HCT116 (cell line): ENCODE measurements around the gene NCKAP5. TPM values are rescaled to one million over a fixed set of nuclear protein-coding genes. Genes with fewer than 3 reads are reported as not detected.

Experiments used
- ATAC-seq: fragments of 200-7000 bp; cut with Tn5 transposase; 2 replicates; pipeline ENCODE4 v1.9.1; 2020; ENCODE audit warnings: mild to moderate bottlenecking, moderate library complexity
- BruUV-seq: library from RNA; stranded (reverse); fragments of 400-500 nt; replicated peaks from 2 replicates; lab custom pipeline; 2021; lab: Mats Ljungman, UMichigan
- CTCF ChIA-PET: fragments of 300-600 bp; sonication (Branson Sonifier 250); formaldehyde crosslinking; loops from one replicate; lab custom pipeline; 2021; ENCODE audit warnings: antibody characterized with exemption; lab: Charles Lee
- POLR2A ChIA-PET: fragments of 300-600, 350-600 bp; sonication (Branson Sonifier 250); formaldehyde crosslinking; loops from one replicate; lab custom pipeline; 2021; ENCODE audit warnings: antibody characterized with exemption; lab: Charles Lee
- RAD21 ChIA-PET, 2 experiments: fragments of 300-600 bp; sonication (Branson Sonifier 250); formaldehyde crosslinking; loops; one replicate each; lab custom pipeline; 2023; ENCODE audit warnings: low total read pairs in 2 of 2; ENCODE audit not compliant: uncharacterized antibody in 2 of 2, unreplicated experiment in 2 of 2, low non-redundant PET in 1 of 2; lab: Charles Lee
- DNase-seq: peaks from one replicate; pipeline ENCODE4 v3.0.0-alpha.2; 2010; ENCODE audit warnings: low read depth, low spot score
- H2AFZ ChIP-seq: fragments of 200-600 bp; shearing (Covaris generic), sonication (generic); 2 replicates; pipeline ENCODE4 v1.6.1; 2017; ENCODE audit warnings: low read depth, mixed run types, mixed read lengths, antibody characterized with exemption, low read length; ENCODE audit not compliant: poor library complexity, severe bottlenecking
- H3K27ac ChIP-seq: 2 replicates; pipeline ENCODE4 v1.5.1; 2012; ENCODE audit warnings: low read depth, low read length
- H3K27me3 ChIP-seq: fragments of 200-600 bp; sonication (generic); 2 replicates; pipeline ENCODE4 v1.6.1; 2016; ENCODE audit warnings: mixed run types, low read length, mixed read lengths; ENCODE audit not compliant: insufficient read depth
- H3K36me3 ChIP-seq, 2 experiments: fragments of 200-500 bp in 1 of 2; fragments of 200-600 bp in 1 of 2; sonication (Bioruptor generic) in 1 of 2; sonication (generic) in 1 of 2; 2 replicates each; pipeline versions ENCODE4 v1.5.1 to v1.6.1; 2014 to 2016; ENCODE audit warnings: low read length in 2 of 2, inconsistent platforms in 1 of 2, mixed read lengths in 1 of 2, mixed run types in 1 of 2; ENCODE audit not compliant: insufficient read depth in 2 of 2, control insufficient read depth in 1 of 2
- H3K4me1 ChIP-seq, 2 experiments: fragments of 200-600 bp in 1 of 2; sonication (generic) in 1 of 2; 2 replicates each; pipeline versions ENCODE4 v1.5.1 to v1.6.1; 2012 to 2017; ENCODE audit warnings: low read length in 2 of 2, inconsistent platforms in 1 of 2, mild to moderate bottlenecking in 1 of 2, mixed read lengths in 1 of 2, mixed run types in 1 of 2, moderate library complexity in 1 of 2; ENCODE audit not compliant: insufficient read depth in 2 of 2, control insufficient read depth in 1 of 2
- H3K4me2 ChIP-seq: fragments of 200-600 bp; sonication (generic); 2 replicates; pipeline ENCODE4 v1.6.1; 2017; ENCODE audit warnings: mixed run types, low read length, mixed read lengths
- H3K4me3 ChIP-seq, 2 experiments: fragments of 200-600 bp in 1 of 2; sonication (generic) in 1 of 2; replicated peaks in 1 of 2; 2 replicates each; pipeline ENCODE4 v1.5.1; 2011 to 2016; ENCODE audit warnings: low read length in 2 of 2, control low read depth in 1 of 2, low read depth in 1 of 2, mild to moderate bottlenecking in 1 of 2, mixed read lengths in 1 of 2, mixed run types in 1 of 2
- H3K79me2 ChIP-seq: fragments of 200-600 bp; sonication (generic); 2 replicates; pipeline ENCODE4 v1.6.1; 2017; ENCODE audit warnings: mild to moderate bottlenecking, mixed run types, low read length, moderate library complexity, mixed read lengths; ENCODE audit not compliant: insufficient read depth
- H3K9ac ChIP-seq: fragments of 200-600 bp; sonication (generic); 2 replicates; pipeline ENCODE4 v1.6.1; 2016; ENCODE audit warnings: low read length, mixed read lengths
- H3K9me2 ChIP-seq: fragments of 200-600 bp; sonication (generic), shearing (Covaris generic); 2 replicates; pipeline ENCODE4 v1.6.1; 2017; ENCODE audit warnings: mixed run types, mild to moderate bottlenecking, moderate library complexity; ENCODE audit not compliant: insufficient read depth
- H3K9me3 ChIP-seq, 2 experiments: fragments of 200-500 bp in 1 of 2; fragments of 200-600 bp in 1 of 2; sonication (Bioruptor generic) in 1 of 2; sonication (generic) in 1 of 2; 2 replicates each; pipeline ENCODE4 v1.6.1; 2014 to 2017; ENCODE audit warnings: low read length in 2 of 2, mixed read lengths in 2 of 2, inconsistent platforms in 1 of 2, low read depth in 1 of 2, mild to moderate bottlenecking in 1 of 2, mixed run types in 1 of 2, moderate library complexity in 1 of 2; ENCODE audit not compliant: control insufficient read depth in 1 of 2, insufficient read depth in 1 of 2
- H4K20me1 ChIP-seq: fragments of 200-600 bp; sonication (generic), shearing (Covaris generic); 2 replicates; pipeline ENCODE4 v1.6.1; 2017; ENCODE audit warnings: mixed run types, mild to moderate bottlenecking, moderate library complexity; ENCODE audit not compliant: insufficient read depth
- CBX3 ChIP-seq: IDR thresholded peaks from 2 replicates; pipeline ENCODE4 v1.6.1; 2012; ENCODE audit warnings: low read depth
- CEBPB ChIP-seq: IDR thresholded peaks from 2 replicates; pipeline ENCODE4 v1.6.1; 2012; ENCODE audit warnings: low read depth
- CTCF ChIP-seq, 3 experiments: fragments of 200-600 bp in 1 of 3; sonication (generic) in 1 of 3; IDR thresholded peaks in 2 of 3; conservative IDR thresholded peaks in 1 of 3; 2 replicates each; pipeline ENCODE4 v1.5.1; 2012 to 2017; ENCODE audit warnings: low read depth in 2 of 3, low read length in 2 of 3, antibody characterized with exemption in 1 of 3, borderline replicate concordance in 1 of 3, control low read depth in 1 of 3, mild to moderate bottlenecking in 1 of 3, mixed read lengths in 1 of 3, mixed run types in 1 of 3, moderate library complexity in 1 of 3; ENCODE audit not compliant: insufficient read depth in 1 of 3
- EGR1 ChIP-seq: IDR thresholded peaks from 2 replicates; pipeline ENCODE4 v1.6.1; 2012; ENCODE audit warnings: low read depth
- ELF1 ChIP-seq: IDR thresholded peaks from 2 replicates; pipeline ENCODE4 v1.6.1; 2012; ENCODE audit warnings: low read depth, borderline replicate concordance
- EZH2 ChIP-seq: fragments of 200-600 bp; sonication (generic); IDR thresholded peaks from 2 replicates; pipeline ENCODE4 v1.6.1; 2017; ENCODE audit warnings: antibody characterized with exemption, mixed run types
- FOSL1 ChIP-seq: IDR thresholded peaks from 2 replicates; pipeline ENCODE4 v1.6.1; 2012; ENCODE audit warnings: low read depth
- JUND ChIP-seq: IDR thresholded peaks from 2 replicates; pipeline ENCODE4 v1.6.1; 2012
- POLR2A ChIP-seq: IDR thresholded peaks from 2 replicates; pipeline ENCODE4 v1.7.0; 2011; ENCODE audit warnings: borderline replicate concordance; ENCODE audit not compliant: insufficient read depth, insufficient read length; ENCODE audit errors: extremely low read depth
- REST ChIP-seq: IDR thresholded peaks from 2 replicates; pipeline ENCODE4 v1.6.1; 2012; ENCODE audit warnings: low read depth
- SP1 ChIP-seq: IDR thresholded peaks from 2 replicates; pipeline ENCODE4 v1.6.1; 2012; ENCODE audit warnings: low read depth
- SRF ChIP-seq: IDR thresholded peaks from 2 replicates; pipeline ENCODE4 v1.6.1; 2012; ENCODE audit warnings: low read depth
- TCF7L2 ChIP-seq: IDR thresholded peaks from 2 replicates; pipeline ENCODE4 v1.7.0; 2011; ENCODE audit warnings: borderline replicate concordance, inconsistent platforms; ENCODE audit not compliant: insufficient read depth, insufficient read length; ENCODE audit errors: extremely low read depth
- ZFX ChIP-seq: fragments of 450-650 bp; IDR thresholded peaks from 2 replicates; pipeline ENCODE4 v1.6.1; 2017
- ZNF274 ChIP-seq: fragments of 200-500 bp; sonication (Bioruptor generic); IDR thresholded peaks from 2 replicates; pipeline ENCODE4 v1.6.1; 2014; ENCODE audit warnings: mild to moderate bottlenecking, low read depth, low read length, inconsistent platforms
- intact Hi-C: fragments of 100-400 bp; cut with micrococcal nuclease; formaldehyde crosslinking; loops from 2 replicates; pipeline ENCODE4 v1.10.0; 2022
- total RNA-seq: library from RNA; stranded (reverse); gene quantifications from one replicate; pipeline ENCODE4 v1.2.1, GENCODE V29; 2021; ENCODE audit not compliant: unreplicated experiment

The NCKAP5 gene
- total RNA-seq, 1 experiment from 2014 or later = 0.30 TPM

GRCh38 chr2:133377599-133377998 lies 190.7 kb downstream of the NCKAP5 start:
- Histone ChIP-seq H3K27me3 (no peaks in the 10 kb centered on the region), H2AFZ (no peak overlapping the region), H3K79me2 (no peaks in the 10 kb centered on the region), H3K9me2 (no peaks in the 10 kb centered on the region), H3K4me2 (no peak overlapping the region), H3K4me1 (no peaks in the 10 kb centered on the region), H3K4me3 (no peak overlapping the region), H3K27ac (no peak overlapping the region), H3K36me3 (no peaks in the 10 kb centered on the region), H3K9ac (no peak overlapping the region), H4K20me1 (no peaks in the 10 kb centered on the region), H3K9me3 (no peaks in the 10 kb centered on the region)
- RAD21 ChIA-PET = no interaction called here
- BruUV-seq = no TSS peak
- POLR2A ChIA-PET = no interaction called here
- TF ChIP-seq CBX3 (no peak), TCF7L2 (no peak), JUND (no peak), EZH2 (no peak), POLR2A (no peak), SP1 (no peak), ZNF274 (no peak), SRF (no peak), EGR1 (no peak), CEBPB (no peak), CTCF (IDR thresholded peaks at IDR 0.05 in 2 of 3, conservative IDR thresholded peaks at IDR 0.05 in 1 of 3; ENCODE audit: borderline replicate concordance in 1 of 3, insufficient read depth in 1 of 3, low read depth in 2 of 3, low read length in 2 of 3) (no peak), FOSL1 (no peak), REST (no peak), ZFX (no peak), ELF1 (no peak)
- CTCF ChIA-PET = no interaction called here
- ATAC-seq (no peak), DNase-seq (no peak)
- intact Hi-C loops = no loop called here
